Stimulated activated CD4-positive, alpha-beta T cell treated with anti-CD3 and anti-CD28 coated beads, TNF-alpha, amount 100 ng/mL, for 24 hours (primary cell): Measurements from ENCODE around the gene NR1H4.
"Not testable (repeated sequence)": the region's sequence is repeated elsewhere in the genome, so short reads cannot be mapped to it uniquely, and the experiment has no call there.

Source experiments
- DNase-seq, 3 experiments: peaks; one replicate each; pipeline ENCODE4 v3.0.0-alpha.2; 2020; ENCODE audit warnings: low read depth in 3 of 3

The NR1H4 gene

GRCh38 chr12:100473716-100474150, at the start of gene NR1H4:
NR1H4 (plus strand) TSS chr12:100473866; CDS start chr12:100493324, 19,458 bp downstream.
- no peak for DNase-seq

- DNase-seq: no peak
These were observed 47.5 kb upstream of the NR1H4 start for GRCh38 chr12:100426145-100426544.

GRCh38 chr12:100427078-100427477, 46.6 kb upstream of the NR1H4 start:
- no peak for DNase-seq

GRCh38 chr12:100430251-100430650, 43.4 kb upstream of the NR1H4 start:
- not testable (repeated sequence) for DNase-seq

- no peak for DNase-seq
These were observed 40.0 kb upstream of the NR1H4 start for GRCh38 chr12:100433701-100434100.

- no peak for DNase-seq
These were observed 39.5 kb upstream of the NR1H4 start for GRCh38 chr12:100434177-100434576.

- DNase-seq: no peak
These were observed 37.7 kb upstream of the NR1H4 start for GRCh38 chr12:100435957-100436356.

GRCh38 chr12:100437038-100437841, 36.4 kb upstream of the NR1H4 start:
- DNase-seq: no peak

- DNase-seq: no peak
These were observed 33.9 kb upstream of the NR1H4 start for GRCh38 chr12:100439797-100440196.

- DNase-seq: no peak
These were observed 31.3 kb upstream of the NR1H4 start for GRCh38 chr12:100442403-100442802.

GRCh38 chr12:100443434-100443833, 30.2 kb upstream of the NR1H4 start:
- no peak for DNase-seq

GRCh38 chr12:100445081-100445481, 28.6 kb upstream of the NR1H4 start:
- DNase-seq: no peak

- DNase-seq: no peak
These were observed 26.3 kb upstream of the NR1H4 start for GRCh38 chr12:100447381-100447780.

- DNase-seq: no peak
These were observed 25.0 kb upstream of the NR1H4 start for GRCh38 chr12:100448656-100449055.

- DNase-seq: no peak
These were observed 22.9 kb upstream of the NR1H4 start for GRCh38 chr12:100450735-100451134.

- DNase-seq: no peak
These were observed 19.7 kb upstream of the NR1H4 start for GRCh38 chr12:100453951-100454350.

GRCh38 chr12:100455896-100456295, 17.8 kb upstream of the NR1H4 start:
- no peak for DNase-seq

- DNase-seq: no peak
These were observed 15.5 kb upstream of the NR1H4 start for GRCh38 chr12:100458191-100458590.

- no peak for DNase-seq
These were observed 13.0 kb upstream of the NR1H4 start for GRCh38 chr12:100460702-100461101.

- no peak for DNase-seq
These were observed 12.2 kb upstream of the NR1H4 start for GRCh38 chr12:100461330-100461973.

GRCh38 chr12:100463661-100464060, 10.0 kb upstream of the NR1H4 start:
- DNase-seq: no peak

GRCh38 chr12:100464529-100464928, 9.1 kb upstream of the NR1H4 start:
- DNase-seq: no peak

GRCh38 chr12:100468126-100468525, 5.5 kb upstream of the NR1H4 start:
- no peak for DNase-seq
